Fibroblast of lung (primary cell): Measurements from ENCODE around the gene ZNF423.

Experiments
- EZH2 ChIP-seq: IDR thresholded peaks from 2 replicates; pipeline ENCODE4 v1.5.1; 2012; ENCODE audit warnings: low read length, control low read depth, mild to moderate bottlenecking; ENCODE audit errors: missing control alignments
- TF ChIP-seq, protein P1 (sequence below), 2 donors: IDR thresholded peaks in 1 of 2; conservative IDR thresholded peaks in 1 of 2; 1 replicate in 1 of 2; 2 replicates in 1 of 2; pipeline ENCODE4 v1.5.1; 2011 to 2012; ENCODE audit warnings: low read length in 2 of 2, control low read depth in 1 of 2, inconsistent platforms in 1 of 2, low read depth in 1 of 2, mild to moderate bottlenecking in 1 of 2

- TF ChIP-seq, protein P1, sequence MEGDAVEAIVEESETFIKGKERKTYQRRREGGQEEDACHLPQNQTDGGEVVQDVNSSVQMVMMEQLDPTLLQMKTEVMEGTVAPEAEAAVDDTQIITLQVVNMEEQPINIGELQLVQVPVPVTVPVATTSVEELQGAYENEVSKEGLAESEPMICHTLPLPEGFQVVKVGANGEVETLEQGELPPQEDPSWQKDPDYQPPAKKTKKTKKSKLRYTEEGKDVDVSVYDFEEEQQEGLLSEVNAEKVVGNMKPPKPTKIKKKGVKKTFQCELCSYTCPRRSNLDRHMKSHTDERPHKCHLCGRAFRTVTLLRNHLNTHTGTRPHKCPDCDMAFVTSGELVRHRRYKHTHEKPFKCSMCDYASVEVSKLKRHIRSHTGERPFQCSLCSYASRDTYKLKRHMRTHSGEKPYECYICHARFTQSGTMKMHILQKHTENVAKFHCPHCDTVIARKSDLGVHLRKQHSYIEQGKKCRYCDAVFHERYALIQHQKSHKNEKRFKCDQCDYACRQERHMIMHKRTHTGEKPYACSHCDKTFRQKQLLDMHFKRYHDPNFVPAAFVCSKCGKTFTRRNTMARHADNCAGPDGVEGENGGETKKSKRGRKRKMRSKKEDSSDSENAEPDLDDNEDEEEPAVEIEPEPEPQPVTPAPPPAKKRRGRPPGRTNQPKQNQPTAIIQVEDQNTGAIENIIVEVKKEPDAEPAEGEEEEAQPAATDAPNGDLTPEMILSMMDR (conservative IDR thresholded peaks at IDR 0.05 in 1 of 2, IDR thresholded peaks at IDR 0.05 in 1 of 2; ENCODE audit: low read depth in 1 of 2, low read length in 2 of 2): no peak
- TF ChIP-seq EZH2: no peak
Observed at GRCh38 chr16:49528866-49529288, 327.0 kb downstream of the ZNF423 start.
